Nephron progenitor cell (in vitro differentiated cells): ENCODE measurements around the gene ACAA2.
"Not testable (repeated sequence)": the region's sequence is repeated elsewhere in the genome, so short reads cannot be mapped to it uniquely, and the experiment has no call there.

Source experiments
- DNase-seq: peaks from one replicate; pipeline ENCODE4 v3.0.0; 2021
- H3K27ac Mint-ChIP-seq: 2 replicates; pipeline ENCODE4 v1.8.0; 2021; ENCODE audit warnings: mild to moderate bottlenecking, moderate library complexity, mixed read lengths
- H3K27me3 Mint-ChIP-seq: 2 replicates; pipeline ENCODE4 v1.8.0; 2021; ENCODE audit warnings: mild to moderate bottlenecking, low read depth, mixed read lengths; ENCODE audit not compliant: poor library complexity
- H3K36me3 Mint-ChIP-seq: 2 replicates; pipeline ENCODE4 v1.8.0; 2021; ENCODE audit warnings: low read depth, mixed read lengths
- H3K4me1 Mint-ChIP-seq: 2 replicates; pipeline ENCODE4 v1.8.0; 2021; ENCODE audit warnings: mixed read lengths
- H3K4me3 Mint-ChIP-seq: 2 replicates; pipeline ENCODE4 v1.8.0; 2021; ENCODE audit warnings: mild to moderate bottlenecking, moderate library complexity, mixed read lengths
- H3K9me3 Mint-ChIP-seq: 2 replicates; pipeline ENCODE4 v1.8.0; 2021; ENCODE audit warnings: mild to moderate bottlenecking, moderate library complexity, mixed read lengths
- CTCF ChIP-seq: fragments of 200-600 bp; sonication (generic); IDR thresholded peaks from 2 replicates; pipeline ENCODE4 v1.5.0; 2021; ENCODE audit warnings: antibody characterized with exemption

The ACAA2 gene

DNA sequence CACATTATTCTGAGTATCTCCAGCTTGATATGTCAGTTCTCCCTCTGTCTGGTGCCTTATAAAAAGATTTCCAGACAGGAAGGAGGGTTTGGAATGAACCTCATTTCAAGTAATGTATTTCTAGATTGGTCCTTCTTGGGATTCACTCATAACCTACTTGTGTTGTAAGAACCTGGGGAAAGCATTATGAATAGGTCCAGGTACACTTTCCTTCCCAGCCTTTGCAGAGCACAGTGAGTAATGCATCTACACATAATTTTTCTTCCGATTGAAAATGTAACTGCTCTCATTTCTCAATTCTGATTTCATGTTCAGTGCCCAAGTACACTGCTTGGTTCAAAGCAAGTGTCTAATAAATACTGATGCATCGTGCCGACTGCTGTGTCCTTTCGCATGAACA lies 25.0 kb upstream of the ACAA2 start:
- DNase-seq: no peak
- no peak for TF ChIP-seq CTCF
- Mint-ChIP-seq H3K36me3 (no peaks in the 10 kb centered on the region), H3K4me3 (no peak overlapping the region), H3K9me3 (no peaks in the 10 kb centered on the region), H3K4me1 (no peaks in the 10 kb centered on the region), H3K27me3 (no peaks in the 10 kb centered on the region), H3K27ac (no peak overlapping the region)

DNA sequence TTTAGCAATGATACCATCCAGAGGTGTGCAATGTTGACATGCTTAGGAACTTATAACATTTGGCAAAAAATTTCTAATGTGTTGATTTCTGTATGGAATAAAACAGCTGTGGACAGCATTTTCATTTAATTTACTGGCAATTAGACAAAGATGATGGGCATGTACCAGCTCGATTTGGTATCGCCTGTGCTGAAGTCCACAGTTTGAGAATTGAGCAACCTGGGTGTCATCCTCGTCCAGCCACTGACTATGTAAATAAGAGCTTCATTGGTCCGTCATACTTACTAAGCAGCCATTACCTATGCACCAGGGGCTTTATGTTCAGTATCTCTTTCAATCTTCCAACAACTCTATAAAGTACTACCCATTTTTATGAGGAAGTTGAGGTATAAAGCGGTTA lies 24.6 kb upstream of the ACAA2 start:
- no peaks in the 10 kb centered on the region for H3K27me3 Mint-ChIP-seq
- H3K36me3 Mint-ChIP-seq: no peaks in the 10 kb centered on the region
- no peaks in the 10 kb centered on the region for H3K9me3 Mint-ChIP-seq
- no peaks in the 10 kb centered on the region for H3K4me1 Mint-ChIP-seq
- no peak overlapping the region for H3K4me3 Mint-ChIP-seq
- DNase-seq: no peak
- no peak for TF ChIP-seq CTCF
- H3K27ac Mint-ChIP-seq: no peak overlapping the region

GRCh38 chr18:49837316-49837835 lies 24.0 kb upstream of the ACAA2 start:
- not testable (repeated sequence) for H3K36me3 Mint-ChIP-seq, H3K4me1 Mint-ChIP-seq, H3K27me3 Mint-ChIP-seq, DNase-seq, H3K27ac Mint-ChIP-seq, H3K4me3 Mint-ChIP-seq, H3K9me3 Mint-ChIP-seq

DNA sequence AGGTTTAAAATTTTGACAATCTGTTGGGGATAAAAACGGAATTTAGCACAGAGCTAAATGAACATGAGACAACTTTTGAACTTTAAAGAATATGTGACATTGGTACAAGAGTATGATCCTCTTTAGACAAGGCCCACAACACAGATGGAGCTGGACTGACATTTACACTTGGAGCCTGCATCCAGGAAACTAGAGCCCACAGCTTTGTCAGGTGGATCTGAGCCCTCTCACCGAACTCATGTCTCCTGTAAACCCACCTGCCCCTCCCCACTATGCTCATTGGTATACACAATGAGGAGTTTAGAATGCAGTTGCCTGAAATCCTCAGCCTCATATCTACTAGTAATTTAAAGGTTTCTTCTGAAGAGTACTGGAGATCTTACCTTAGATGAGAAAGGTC lies 22.1 kb upstream of the ACAA2 start:
- Mint-ChIP-seq H3K4me3 (no peak overlapping the region), H3K27ac (no peak overlapping the region), H3K36me3 (no peaks in the 10 kb centered on the region), H3K9me3 (peaks cover 12% of the 10 kb centered on the region), H3K4me1 (no peaks in the 10 kb centered on the region), H3K27me3 (no peaks in the 10 kb centered on the region)
- no peak for DNase-seq
- TF ChIP-seq CTCF: no peak

- no peak for DNase-seq
- peaks cover 10% of the 10 kb centered on the region for H3K36me3 Mint-ChIP-seq
- H3K4me3 Mint-ChIP-seq: no peak overlapping the region
- H3K27ac Mint-ChIP-seq: no peak overlapping the region
- H3K4me1 Mint-ChIP-seq: no peaks in the 10 kb centered on the region
- no peak for TF ChIP-seq CTCF
- peaks cover 23% of the 10 kb centered on the region for H3K9me3 Mint-ChIP-seq
- no peaks in the 10 kb centered on the region for H3K27me3 Mint-ChIP-seq
Observed at GRCh38 chr18:49834258-49834657, 20.9 kb upstream of the ACAA2 start.

DNA sequence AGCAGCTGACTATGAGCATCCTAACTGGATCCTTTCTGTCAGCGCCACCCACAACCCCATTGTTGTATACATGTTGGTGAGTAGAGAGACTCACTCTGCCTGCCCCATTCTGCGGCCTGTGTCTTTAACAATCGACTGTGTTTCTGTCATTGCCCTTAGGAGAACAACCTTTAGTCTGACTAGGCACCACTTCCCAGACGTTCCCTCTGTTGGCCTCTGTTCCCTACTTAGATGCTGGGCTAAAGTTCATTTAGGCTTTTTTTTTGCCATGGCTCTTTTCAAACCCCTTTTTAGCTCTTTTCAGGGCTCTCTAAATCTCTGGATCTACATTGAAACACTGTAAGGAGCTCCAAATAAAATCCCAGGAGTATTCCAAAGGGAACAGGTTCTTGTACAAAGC lies 20.5 kb upstream of the ACAA2 start:
- Mint-ChIP-seq H3K27ac (no peak overlapping the region), H3K27me3 (no peaks in the 10 kb centered on the region), H3K4me3 (no peak overlapping the region), H3K4me1 (no peaks in the 10 kb centered on the region), H3K36me3 (peaks cover 14% of the 10 kb centered on the region), H3K9me3 (peaks cover 28% of the 10 kb centered on the region)
- TF ChIP-seq CTCF: no peak
- no peak for DNase-seq
